CD4-positive, alpha-beta T cell treated with Interleukin-15 for 4 hours (primary cell): ENCODE measurements around the gene PLA2G4B.

ENCODE experiments used
- DNase-seq: peaks from one replicate; pipeline ENCODE4 v3.0.0-alpha.2; 2020; ENCODE audit warnings: low spot score

Gene PLA2G4B

DNA sequence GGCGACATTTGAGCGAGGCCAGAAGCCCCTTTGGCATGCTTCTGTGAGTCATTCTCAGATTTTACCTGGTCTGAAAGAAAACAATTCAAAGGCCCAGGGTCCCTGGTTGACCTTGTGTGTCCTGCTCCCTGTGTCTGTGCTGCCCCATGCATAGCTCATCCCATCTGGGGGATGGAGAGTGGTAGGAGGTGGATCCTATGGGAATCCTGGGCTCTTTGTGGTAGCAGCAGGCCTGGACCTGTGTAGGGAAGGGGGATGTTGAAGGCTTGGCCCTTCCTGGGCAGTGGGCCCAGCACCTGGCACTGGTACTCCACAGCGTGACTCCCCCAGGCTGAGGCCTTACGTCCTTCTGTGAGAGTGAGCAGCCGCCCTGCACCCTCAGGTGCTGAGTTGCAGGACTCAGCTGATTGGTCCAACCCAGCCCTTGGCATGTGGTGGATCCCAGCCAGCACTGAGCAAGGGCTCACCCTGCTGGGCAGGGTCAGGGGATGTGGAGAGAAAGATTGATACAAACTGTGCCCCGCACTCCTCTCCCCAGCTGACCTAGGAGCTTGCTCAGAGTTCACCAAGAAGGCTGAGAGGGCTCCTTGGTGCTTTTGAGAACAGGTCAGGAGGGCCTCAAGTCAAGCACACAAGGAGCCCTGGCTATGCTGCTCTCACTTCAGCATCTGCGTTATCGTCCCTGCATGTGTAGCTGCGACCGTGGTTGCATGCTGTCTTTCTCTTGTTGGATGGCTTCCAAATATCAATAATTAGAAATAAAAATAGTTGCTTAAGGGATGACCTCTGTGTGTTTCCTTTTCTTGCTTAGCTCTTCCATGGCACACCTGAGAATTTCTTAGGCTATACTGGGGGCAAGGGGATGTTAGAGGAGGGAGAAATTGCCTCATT is 32.1 kb upstream of the PLA2G4B start:
- no peak for DNase-seq

GRCh38 chr15:41809121-41809520 is 29.5 kb upstream of the PLA2G4B start:
- DNase-seq: no peak

DNA sequence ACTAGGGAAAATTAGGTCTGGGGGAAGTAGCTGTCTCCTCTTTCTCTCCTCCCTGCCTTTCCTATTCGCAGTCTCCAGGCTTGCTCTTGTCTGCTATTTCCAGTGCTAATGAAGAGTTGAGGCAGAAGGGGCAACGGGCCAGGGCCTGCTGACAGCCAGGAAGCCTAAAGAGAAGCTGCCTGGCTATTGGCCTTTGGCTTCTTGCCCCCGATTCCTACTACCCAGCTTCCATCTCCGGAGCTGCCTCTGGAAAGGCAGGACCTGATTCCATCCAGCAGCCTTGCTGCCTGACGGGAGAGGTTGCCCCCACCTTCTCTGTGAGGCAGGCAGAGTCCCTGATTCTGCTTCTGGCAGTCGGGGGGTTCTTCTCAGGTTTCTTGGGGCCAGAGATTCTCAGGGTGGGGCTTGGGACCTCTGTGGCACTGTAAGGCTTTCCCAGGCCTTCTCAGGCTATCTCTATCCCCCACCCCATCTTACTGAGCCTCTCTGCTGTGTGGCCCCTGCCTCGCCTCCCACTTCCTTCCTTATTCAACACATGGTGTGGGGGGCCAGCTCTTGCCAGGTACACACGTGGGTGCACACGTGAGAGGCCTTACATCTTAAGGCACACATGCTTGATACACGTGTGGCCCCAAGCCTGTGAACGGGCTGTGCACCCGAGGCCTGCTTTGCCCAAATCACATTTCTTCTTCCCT is 29.0 kb upstream of the PLA2G4B start:
- no peak for DNase-seq

- no peak for DNase-seq
These were observed 27.8 kb upstream of the PLA2G4B start for GRCh38 chr15:41810651-41811431.

- peak; percentile 79 for DNase-seq
These were observed 27.0 kb upstream of the PLA2G4B start for GRCh38 chr15:41811432-41812195.

DNA sequence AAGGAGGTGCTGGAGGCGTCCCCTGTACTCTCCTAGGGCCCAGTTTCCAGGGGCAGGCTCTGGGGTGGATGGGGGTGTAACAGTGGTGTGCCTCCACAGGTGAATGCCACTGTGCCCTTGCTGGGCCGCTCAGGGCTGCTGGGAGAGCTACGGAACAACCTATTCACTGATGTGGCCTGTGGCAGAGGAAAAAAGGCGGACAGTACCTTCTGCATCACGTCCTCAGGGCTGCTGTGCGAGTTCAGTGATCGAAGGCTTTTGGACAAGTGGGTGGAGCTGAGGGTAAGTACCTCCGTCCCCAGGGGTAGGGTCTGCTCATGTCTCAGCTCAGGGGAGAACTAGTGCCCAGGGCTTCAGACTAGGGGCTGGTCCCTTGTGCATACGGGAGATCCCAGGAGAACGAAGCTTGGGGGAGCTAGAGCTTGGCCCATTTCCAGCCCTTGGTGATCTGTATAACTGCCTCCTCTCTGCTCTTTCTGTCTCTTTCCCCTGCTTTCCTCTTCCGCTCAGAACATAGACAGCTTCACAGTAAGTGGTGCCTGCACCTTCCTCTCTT is 25.7 kb upstream of the PLA2G4B start:
- no peak for DNase-seq

DNA sequence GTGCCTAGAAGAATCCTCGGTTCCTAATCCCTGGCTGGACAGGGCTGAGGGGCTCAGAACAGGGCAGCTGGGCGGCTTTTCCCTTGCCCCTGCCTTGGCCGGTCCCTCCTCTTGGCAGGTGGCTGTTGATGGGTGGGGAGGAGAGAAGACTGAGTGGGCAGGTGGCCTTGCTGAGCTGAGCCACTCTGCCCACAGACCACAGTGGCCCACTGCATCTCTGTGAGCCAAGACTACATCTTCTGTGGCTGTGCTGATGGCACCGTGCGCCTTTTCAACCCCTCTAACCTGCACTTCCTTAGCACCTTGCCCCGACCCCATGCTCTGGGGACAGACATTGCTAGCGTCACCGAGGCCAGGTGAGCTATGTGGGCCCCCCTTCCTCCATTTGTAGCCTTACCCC is 25.2 kb upstream of the PLA2G4B start:
- no peak for DNase-seq

DNA sequence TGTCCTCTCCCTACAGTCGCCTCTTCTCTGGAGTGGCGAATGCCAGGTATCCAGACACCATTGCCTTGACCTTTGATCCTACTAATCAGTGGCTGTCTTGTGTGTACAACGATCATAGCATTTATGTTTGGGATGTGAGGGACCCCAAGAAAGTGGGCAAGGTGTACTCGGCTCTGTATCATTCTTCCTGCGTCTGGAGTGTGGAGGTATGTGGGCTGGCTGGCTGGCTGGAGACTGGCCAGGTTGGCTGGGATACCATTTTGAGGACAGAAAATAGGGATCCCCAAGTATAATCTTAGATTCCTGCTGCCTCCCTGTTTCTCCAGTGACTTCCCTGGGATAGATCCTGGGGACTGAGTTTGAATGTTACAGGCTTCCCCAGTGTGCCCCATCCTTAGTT is 24.1 kb upstream of the PLA2G4B start:
- no peak for DNase-seq

DNA sequence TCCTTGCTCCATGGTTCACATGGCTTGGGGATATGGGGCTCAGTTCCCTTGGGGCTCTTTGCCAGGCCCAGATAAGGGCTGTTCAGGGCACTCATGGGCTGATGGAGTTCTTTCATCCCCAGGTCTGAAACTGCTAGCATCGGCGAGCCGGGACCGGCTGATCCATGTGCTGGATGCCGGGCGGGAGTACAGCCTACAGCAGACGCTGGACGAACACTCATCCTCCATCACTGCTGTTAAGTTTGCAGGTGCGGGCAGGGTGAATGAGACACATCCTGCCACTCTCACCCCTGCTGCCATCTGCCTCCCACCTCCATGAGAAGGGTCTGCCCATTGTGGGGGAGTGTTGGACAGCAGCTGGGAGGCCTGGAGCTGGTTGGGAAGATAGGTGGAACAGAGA is 21.9 kb upstream of the PLA2G4B start:
- no peak for DNase-seq

DNA sequence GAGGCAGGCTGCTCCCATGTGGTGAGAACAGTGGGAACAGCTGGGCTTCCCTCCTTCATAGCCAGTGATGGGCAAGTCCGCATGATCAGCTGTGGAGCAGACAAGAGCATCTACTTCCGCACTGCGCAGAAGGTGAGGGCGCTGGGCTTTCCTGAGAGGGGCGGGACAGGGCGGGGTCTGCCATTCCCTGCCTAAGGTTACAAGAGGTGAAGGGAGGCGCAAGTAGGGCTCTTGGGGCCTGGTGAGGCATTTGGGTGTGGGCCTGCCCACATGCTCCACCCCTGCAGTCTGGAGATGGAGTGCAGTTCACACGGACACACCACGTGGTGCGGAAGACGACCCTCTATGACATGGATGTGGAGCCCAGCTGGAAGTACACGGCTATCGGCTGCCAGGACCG is 21.3 kb upstream of the PLA2G4B start:
- DNase-seq: no peak

GRCh38 chr15:41817781-41818180 is 20.9 kb upstream of the PLA2G4B start:
- DNase-seq: no peak

DNA sequence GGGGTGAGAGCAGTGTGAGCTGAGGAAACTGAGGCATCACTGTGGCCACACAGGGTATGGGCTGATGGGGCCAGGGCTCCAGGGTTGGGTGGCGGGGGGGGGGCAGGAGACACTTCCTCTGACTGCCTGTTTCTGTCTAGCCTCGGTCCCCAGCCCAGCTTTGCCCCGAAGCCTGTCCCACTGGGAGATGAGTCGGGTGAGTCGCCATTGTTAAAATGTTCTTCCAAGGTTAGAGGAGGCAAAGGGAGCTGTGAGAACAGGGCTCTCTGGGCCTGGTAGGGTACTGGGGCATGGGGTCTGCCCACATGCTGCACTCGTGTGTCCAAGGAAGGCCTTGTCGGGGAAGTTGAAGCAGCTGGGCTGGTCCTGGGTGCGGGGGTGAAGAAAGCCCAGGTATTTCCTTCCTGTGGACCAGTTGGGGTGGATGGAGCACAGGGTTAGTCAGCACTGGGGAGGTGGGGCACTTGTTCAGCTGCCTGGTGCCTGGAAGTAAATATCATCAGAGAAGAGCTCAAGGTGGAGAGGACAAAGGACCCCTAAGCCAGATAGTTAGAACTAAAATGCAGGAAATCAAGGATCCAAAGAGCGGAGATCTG is 19.1 kb upstream of the PLA2G4B start:
- DNase-seq: no peak

- no peak for DNase-seq
These were observed 17.7 kb upstream of the PLA2G4B start for GRCh38 chr15:41820791-41821423.

- DNase-seq: no peak
These were observed 16.8 kb upstream of the PLA2G4B start for GRCh38 chr15:41821831-41822230.

GRCh38 chr15:41822471-41822870 is 16.2 kb upstream of the PLA2G4B start:
- no peak for DNase-seq

GRCh38 chr15:41822957-41823356 is 15.7 kb upstream of the PLA2G4B start:
- DNase-seq: no peak

GRCh38 chr15:41823502-41823901 is 15.1 kb upstream of the PLA2G4B start:
- DNase-seq: no peak

DNA sequence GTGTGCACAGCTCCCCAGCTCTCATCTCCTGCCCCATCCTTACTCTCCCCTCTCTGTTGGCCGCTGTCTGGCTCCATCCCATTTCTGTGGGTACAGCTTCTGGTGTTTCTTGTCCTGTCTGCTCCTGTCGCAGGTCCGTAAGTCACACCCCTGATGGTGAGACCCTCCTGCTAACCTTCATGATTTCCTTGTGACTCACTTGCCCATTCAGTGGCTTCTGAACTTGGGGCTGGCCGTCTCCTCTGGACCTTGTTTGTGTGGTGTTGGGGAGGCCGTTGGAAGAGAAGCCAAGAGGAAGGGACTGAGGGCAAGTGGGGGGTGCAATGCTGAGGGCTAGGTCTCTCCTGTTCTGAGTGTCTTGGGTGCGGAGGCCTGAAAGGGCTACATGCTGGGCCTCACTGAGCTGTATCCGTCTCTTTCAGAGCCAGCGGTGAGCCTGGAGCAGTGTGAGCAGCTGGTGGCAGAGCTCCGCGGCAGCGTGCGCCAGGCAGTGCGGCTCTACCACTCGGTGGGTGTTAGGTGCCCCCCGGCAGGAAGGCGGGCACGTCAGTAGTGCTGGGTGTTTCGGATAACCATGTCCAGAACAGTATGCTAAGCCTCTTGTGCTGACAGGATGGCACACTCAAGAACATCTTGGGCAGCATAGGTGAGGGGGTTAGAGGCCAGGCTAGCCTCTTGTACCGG is 14.4 kb upstream of the PLA2G4B start:
- DNase-seq: no peak

DNA sequence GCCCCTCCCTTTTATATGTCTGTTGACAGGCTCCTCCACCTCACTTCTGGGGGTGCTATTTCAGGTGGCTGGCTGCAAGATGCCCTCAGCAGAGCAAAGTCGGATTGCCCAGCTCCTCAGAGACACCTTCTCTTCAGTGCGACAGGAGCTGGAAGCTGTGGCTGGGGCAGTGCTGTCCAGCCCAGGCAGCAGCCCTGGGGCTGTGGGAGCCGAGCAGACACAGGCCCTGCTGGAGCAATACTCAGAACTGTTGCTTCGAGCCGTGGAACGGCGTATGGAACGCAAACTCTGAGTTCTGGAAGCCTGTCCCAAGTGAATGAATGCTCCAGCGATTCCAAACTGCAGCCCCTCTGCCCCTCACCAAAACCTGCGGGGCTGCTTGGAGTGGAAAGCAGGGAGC is 13.5 kb upstream of the PLA2G4B start:
- no peak for DNase-seq
